Raji (cell line): ENCODE measurements around the gene LATS2.

ENCODE experiments used
- POLR2A ChIP-seq: IDR thresholded peaks from 2 replicates; pipeline ENCODE4 v1.6.1; 2011; ENCODE audit warnings: low read depth, low read length, control low read depth; ENCODE audit not compliant: insufficient read depth

Gene LATS2

DNA sequence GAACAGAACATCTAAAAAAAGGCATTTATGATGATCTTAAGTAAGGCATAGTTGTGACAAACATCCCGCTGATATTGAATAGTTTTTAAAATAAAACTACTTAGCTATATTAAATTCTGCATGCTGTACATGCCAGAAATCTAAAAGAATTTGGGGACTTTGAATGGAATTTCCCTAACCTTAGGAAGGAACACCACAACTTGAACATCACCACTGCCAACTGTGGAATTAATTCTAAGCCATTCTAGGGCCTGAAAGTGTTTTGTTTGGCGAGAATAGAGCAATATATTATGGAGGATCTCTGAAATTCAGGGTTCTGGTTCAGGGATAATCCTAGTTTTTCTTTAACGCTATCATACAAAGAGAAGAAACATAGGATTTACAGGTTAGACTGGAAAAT lies 17.8 kb upstream of the LATS2 start:
- TF ChIP-seq POLR2A: no peak

DNA sequence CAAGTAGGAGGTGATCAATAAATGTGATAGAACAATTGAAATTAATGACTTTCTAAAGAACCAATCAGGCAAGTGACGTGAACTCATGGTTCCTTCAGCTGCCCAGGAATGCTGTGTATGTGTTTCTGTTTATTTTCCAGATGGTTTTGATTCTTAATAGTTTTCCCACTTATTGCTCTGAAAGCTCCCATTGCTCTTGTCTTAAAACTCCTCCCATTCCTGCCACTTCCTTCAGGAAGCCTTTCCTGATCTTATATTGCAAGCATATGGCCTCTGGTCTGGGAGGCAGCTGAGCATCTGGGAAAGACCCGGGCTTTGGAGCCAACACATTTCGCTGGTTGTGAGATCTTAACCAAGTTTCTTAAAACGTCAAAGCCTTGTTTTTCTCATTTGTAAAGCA lies 17.1 kb upstream of the LATS2 start:
- no peak for TF ChIP-seq POLR2A

DNA sequence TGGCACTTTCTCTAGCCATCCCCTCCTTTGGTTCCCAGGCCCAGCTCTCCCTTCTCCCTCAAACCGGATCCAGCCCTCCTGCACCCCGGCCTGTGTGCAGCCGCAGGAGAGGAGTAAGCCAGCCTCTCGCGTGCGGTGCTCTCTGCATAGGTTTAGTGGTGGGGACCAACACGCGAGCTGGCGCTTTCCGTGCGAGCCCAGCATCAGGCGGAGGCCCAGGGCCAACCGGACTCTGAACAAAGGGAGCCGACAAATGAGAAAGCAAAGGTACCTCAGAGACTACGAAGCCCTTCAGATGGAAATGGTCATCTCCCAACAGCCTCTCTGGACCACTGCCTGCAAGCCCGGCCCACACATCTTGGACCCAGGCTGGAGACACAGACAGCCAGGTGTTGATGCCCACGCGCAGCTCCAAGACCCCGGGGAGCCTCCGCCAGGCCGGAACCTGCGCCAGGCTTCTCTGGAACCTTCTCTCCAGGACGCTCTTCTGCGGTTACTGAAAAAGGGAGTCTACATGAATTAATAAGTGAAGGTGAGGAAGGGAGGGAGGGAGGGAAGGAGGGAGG lies 16.5 kb upstream of the LATS2 start:
- TF ChIP-seq POLR2A: no peak

DNA sequence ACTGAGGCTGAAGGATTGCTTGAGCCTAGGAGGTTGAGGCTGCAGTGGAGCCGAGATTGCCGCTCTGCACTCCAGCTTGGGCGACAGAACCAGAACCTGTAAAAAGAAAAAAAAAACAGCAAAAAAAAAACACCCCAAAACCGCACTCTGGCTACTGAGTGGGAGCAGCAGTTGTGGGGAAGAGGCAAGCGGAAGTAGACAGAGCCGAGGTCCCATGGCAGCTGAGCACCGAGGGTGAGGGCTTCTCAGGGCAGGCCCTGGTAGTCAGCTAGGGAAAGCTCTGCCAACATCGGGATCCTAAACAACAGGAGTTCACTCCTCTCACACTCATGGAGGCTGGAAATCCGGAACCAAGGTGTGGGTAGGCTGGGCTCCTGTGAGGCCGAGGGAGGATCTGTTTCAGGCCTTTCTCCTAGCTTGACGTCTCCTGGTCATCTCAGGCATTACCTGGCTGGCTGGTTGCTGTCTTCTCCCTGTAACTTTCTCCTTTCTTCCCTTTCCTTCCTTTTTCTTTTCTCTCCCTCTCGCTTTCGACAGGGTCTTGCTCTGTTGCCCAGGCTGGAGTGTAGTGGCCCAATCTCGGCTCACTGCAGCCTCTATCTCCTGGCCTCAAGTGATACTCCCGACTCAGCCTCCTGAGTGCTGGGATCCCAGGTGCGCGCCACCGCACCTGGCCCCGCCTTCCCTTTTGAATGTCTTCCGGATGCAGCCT lies 15.8 kb upstream of the LATS2 start:
- TF ChIP-seq POLR2A: no peak

DNA sequence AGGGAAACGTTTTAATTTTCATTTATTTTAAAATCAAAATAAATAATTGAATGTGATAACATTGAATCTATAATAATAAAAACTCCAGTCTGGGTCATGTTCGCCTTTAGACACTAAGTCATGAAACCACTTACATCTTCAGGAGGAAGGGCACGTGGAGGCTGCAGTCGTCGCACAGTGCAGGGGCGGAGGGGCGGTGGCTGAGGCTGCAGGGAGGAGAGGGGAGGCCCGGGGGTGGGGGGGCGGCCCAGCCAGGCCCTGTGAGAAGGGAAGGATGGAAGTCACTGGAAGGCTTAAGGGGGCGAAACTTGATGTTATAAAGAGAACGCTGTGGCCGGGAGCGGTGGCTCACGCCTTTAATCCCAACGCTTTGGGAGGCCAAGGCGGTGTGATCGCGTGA lies 14.9 kb upstream of the LATS2 start:
- TF ChIP-seq POLR2A: no peak

DNA sequence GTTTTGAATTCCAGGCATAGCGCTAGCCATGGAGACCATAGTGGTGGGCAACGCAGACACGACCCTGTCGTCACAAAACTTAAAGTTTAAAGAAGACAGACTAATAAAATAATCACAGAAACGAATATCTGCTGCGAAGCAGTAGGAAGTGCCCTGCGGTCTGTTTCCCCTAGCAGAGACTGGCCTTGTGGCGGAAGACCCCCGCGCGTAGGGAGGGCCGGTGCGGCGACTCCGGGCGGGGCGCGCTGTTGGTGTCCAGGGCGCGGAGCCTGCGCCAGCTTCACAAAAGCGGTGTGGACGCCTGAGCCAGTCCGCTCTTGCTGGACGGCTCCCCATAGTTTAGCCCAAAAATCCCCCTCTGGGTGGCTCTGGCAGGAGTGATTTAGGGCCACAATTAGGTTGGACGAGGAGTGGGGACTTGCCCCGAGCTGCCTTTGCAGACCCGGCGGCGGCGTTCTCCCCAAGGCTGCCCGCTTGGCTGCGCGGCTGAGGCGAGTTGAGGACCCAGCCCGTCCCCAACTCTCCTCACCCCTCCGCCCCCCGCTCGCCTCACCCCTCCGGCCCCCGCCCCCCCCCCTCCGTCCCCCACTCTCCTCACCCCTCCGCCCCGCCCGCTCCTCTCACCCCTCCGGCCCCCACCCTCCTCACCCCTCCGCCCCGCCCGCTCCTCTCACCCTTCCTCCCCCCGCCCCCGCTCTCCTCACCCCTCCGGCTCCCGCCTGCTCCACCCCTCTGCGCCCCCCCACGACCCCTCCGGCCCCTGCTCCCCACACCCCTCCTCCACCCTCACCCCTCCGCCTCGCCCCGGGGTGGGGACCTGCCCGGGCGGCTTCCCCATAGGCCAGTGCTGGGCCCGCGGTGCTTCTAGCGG lies 14.2 kb upstream of the LATS2 start:
- no peak for TF ChIP-seq POLR2A

DNA sequence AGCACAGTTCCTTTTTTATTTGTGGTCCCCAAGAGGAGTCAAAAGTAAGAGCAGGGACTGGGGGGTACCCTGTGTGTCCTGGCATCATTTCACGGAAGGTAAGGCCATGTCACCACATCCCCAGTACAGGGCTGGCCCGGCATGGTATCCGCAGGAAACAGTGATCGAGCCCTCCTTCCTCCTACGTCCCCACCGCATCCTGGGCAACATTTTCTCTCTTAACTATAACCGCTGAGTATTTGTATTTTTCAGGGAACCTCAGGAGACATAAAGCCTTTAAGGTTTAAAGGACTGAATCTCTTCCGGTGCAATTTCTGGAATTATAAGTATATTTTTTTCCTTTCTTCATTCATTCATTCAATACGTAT lies 13.6 kb upstream of the LATS2 start:
- no peak for TF ChIP-seq POLR2A

DNA sequence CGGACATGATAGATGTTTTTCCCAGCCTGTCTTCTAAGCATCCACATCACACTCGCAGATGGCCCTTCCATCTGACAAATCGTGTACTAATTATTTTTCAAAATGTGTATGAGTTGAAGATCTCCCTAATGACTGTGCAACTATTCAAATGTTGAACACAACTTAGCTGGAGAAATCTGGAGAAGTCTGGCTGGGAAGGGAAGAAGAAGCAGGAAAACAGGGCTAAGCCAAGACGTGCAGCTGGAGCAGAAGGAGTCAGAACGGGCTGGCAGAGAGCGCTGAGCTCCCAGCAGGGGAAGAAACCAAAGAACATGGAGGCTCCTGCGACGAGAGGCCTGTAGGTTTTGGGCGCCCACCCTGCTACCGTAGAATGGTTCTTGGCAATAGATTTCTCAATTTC lies 13.2 kb upstream of the LATS2 start:
- no peak for TF ChIP-seq POLR2A

DNA sequence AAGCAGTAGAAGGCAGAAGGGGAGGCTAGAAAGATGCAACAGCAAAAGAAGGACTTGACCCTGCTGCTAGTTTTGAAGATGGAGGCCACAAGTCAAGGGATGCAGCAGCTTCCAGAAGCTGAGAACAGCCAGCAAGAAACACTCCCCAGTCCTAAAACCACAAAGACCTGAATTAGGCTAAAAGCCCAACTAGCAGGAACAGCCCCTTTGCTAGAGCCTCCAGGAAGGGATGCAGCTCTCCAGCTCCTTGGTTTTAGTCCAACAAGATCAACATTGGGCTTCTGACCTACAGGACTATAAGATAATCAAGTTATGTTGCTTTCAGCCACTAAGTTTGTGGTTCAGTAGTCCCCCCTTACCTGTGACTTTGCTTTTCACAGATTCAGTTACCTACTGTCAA lies 10.5 kb upstream of the LATS2 start:
- no peak for TF ChIP-seq POLR2A

DNA sequence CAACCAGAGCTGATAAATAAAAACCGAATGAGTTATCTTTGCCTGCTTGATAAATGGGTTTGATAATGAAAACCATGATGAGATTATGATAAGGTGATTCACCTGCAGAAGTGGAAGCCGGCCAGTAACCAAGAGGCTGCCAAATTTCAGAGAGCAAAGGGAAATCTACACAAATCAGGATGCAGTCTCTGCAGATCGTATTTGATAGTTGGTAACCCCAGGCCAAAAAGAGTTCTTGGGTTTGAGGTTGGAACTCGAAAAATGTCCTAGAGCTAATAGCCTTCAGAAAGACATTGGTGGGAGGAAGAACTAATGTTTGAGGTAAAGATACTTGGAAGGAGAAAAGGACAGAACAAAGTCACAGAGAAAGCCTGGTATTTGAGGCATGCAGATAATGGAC lies 9.6 kb upstream of the LATS2 start:
- TF ChIP-seq POLR2A: no peak

DNA sequence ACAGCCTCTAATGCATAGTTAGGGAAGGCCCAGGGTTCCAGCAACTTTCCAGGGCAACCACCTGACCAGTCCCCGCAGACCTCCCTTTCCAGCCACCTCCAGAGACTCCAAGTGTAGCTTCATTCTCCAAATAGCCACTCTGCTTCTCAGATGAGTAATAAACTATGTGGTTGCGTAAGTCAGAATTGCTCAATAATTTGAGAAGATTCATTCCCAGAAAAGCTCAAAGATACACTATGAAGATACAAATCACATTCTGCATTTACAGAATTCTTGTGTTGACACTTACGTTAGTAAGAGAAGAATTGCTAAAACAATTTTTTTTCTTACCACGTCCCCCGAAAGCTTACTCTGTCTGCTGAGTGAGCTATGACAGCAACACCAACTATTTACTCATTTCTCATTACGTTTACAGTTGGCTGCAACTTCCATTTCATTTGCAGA lies 8.2 kb upstream of the LATS2 start:
- TF ChIP-seq POLR2A: no peak

DNA sequence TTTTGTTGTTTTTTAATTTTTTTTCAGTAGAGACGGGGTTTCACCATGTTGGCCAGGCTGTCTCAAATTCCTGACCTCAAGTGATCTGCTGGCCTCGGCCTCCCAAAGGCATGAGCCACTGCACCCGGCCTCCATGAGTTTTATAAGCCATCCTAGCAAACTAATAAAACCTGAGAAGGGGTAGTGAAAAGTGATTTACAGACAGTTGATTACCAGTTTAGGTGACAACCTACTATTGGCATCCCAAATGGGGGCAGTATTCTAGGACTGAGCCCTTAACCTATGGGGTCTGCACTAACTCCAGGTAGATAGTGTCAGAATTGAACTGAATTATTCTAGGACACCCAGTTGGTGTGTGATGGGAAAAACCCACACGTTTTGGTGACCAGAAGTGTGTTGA lies 6.5 kb upstream of the LATS2 start:
- no peak for TF ChIP-seq POLR2A

DNA sequence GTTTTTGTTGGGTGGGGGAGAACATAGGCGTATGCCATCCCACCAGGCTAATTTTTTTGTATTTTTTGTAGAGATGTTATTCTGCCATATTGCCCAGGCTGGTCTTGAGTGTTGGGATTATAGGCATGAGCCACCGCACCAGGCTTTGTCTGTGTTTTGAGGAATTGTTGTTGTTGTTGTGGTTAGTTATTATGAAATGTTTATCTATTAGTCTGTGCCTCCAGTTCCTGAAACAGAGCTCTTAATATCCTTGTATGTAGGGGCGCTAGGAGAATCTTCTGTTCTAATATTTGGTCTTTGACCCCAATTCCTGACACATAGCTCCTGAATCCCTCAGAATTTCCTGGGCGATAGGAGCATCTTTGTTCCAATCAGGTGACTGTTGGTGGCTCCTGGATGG lies 5.6 kb upstream of the LATS2 start:
- TF ChIP-seq POLR2A: no peak

DNA sequence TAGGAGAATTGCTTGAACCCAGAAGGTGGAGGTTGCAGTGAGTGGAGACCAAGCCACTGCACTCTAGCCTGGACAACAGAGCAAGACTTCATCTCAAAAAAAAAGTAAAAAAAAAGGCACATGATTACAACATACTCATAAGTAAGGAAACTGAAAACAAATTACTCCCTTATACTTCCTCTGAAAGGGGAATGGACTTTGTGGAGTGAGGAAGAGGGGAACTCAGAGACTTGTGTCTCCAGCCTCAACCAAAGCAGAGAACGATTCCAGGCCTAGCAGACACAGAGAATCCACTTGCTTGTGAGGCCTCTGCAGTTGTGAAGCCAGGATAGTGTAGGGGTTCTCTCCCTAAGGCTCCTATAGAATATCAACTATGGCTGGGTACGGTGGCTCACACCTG lies 4.3 kb upstream of the LATS2 start:
- TF ChIP-seq POLR2A: no peak

DNA sequence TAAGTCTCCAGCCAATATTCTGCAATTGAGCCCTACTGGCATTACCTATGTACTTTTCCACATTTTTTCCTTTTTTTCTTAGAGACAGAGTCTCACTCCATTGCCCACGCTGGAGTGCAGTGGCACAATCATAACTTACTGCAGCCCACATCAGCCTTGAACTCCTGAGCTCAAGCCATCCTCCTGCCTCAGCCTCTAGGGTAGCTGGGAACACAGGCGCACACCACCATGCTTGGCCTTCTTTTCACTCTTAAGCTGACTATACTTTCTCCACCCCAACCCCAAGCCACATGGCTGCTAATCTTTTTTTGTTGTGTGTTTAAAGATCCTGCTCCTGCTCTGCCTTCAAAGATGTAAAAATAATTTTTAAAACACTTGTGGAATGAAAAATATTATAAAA lies 1.6 kb upstream of the LATS2 start:
- no peak for TF ChIP-seq POLR2A
